ENCODE data around the gene NOL12.
A peak's percentile ranks its signal among the peaks of the same experiment; 100 is the strongest.
"Not testable (repeated sequence)": the region's sequence is repeated elsewhere in the genome, so short reads cannot be mapped to it uniquely, and the experiment has no call there.

NOL12 gene

DNA sequence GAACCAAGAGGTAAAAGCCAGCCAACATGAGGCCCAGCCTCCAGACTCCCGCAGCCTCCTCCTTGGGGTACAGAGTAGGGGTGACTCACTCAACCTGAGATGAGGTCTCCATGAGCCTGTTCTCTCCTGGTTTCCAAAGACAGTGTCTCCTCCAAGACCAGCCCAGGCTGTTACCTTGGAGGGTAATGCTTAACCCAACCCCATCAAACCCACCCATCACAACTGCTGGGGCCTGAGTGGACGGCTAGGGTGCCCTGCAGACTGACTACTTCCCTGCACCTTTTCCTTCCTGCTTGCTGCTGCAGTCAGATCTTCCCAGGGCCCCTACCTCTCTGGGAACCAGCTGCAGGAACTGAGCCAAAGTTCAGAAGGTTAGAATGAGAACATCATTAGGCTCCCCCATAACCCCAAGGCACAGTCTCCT, 5.1 kb upstream of the NOL12 start:
- DNase-seq, result no peak

DNA sequence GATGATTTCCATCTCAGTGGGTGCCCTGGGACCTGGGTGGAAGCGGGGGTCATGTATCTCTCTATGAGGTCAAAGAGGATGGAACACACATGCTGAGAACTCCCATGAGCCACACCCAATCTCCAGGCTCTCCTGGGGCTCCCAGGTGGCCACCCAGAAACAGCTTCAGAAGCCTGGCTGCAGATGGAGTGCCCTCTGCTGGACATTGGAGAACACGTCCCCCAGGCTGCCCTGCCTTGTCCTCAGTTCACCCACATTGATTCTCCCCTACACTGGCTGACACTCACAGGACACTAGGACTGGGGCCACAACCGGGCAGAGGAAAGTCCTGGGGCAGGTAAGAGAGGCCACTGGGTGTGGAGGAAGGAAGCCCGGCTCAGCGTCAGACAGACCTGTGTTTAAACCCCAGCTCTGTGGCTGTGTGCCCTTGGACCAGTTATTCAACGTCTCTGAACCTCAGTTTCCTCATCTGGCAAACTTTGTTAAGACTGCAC, 4.5 kb upstream of the NOL12 start:
- DNase-seq, result peak; percentile 47

DNA sequence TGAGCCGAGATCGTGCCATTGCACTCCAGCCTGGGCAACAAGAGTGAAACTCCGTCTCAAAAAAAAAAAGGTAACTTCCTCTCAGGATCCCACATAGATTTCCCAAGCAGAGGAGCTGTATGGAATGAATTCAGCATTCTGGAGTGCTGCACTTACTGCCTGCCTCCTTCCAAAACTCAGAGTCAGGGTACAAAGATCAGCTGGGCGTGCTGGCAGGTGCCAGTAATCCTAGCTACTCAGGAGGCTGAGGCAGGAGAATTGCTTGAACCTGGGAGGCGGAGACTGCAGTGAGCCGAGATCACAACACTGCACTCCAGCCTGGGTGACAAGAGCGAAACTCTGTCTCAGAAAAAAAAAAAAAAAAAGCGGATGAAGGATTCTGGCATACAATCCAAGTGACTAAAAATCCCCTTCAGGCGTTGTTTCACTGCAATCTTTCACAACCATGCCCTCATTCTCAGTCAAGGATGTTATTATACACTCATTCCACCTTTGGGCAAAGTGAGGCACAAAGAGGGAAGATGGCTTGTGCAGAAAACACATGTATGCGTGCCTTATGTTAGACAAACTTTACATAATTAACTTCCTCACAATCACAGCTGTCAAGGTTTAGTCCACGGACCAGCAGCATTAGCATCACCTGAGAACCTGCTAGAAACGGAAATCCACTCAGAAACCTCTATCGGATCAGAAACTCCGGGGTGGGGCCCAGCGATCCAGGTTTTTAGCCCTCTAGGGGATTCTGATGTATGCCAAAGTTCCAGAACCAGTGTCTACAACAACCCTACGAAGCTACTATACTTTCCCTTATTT, 1.1 kb upstream of the NOL12 start:
- DNase-seq, result no peak

DNA sequence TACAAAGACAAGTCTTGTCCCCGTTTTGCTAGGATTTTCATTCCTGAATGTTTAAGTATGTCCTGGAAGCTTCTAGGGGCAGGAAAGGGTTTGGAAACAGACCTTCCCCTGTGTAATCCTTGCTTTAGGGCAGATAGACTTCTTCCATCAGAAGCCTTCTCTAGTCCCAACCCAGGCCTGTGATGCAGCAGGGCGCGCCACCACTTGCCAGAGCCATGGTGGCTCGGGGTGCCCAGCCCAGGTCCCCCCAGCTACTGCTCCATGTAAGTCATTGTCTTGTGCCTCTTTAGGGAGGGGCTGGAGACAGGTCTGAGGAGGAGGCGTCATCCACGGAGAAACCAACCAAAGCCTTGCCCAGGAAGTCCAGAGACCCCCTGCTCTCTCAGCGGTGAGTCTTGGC, 4.3 kb downstream of the NOL12 start:
- no peak for DNase-seq

DNA sequence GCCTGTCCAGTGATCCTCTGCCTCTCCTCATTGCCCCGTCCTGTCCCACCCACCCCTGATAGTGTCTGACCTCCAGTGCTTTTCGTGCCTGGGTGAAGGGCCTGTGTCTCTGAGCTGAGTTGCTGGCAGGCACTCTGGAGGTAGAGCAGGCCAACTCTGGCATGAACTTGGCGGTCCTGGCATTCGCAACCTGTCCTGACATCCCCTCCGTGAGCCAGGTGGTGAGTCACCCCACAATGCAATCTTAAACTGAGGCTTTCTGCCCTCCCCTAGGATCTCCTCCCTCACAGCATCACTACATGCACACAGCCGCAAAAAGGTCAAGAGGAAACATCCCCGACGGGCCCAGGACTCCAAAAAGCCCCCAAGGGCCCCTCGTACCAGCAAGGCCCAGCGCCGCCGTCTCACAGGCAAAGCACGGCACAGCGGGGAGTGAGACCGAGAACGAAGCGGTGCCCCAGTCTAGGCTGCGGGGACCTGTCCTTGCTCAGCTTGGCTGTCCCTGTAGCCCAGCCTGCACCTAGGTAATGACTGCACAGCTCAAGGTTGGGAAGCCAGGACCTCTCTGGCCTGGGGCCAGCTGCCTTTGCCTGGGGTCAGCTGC, 4.9 kb downstream of the NOL12 start:
- no peak for DNase-seq

DNA sequence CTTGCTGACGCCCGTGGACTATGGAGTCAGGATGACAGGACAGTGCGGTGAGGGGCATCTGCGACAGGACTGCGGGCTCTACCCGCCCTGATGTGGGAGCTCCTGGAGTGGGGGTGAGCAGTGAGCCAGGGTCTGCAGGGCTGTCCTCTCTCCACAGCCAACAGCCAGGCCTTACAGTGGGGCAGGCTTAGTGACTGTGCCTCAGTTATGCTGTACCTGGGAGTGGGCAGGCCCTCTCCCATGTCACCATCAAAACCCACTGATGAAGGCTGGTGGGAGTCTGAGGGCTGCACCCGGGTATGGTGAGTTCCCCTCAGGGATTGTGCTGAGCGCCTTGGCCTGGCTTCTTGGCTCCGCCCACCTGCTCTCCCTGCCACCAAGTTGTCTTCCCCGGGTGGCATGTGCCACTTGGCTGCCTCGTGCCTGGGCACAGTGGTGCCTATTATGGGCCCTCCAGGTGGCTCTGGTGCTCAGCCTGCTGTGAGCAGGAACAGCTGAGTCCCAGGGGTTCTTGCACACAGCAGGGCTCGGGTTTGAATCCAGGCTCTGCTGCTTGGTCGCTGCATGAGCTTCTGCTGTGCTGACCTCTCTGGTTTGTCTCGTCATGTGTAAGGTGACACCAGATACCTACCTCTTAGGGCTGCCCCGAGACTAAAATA, 6.6 kb downstream of the NOL12 start:
- DNase-seq, result no peak

DNA sequence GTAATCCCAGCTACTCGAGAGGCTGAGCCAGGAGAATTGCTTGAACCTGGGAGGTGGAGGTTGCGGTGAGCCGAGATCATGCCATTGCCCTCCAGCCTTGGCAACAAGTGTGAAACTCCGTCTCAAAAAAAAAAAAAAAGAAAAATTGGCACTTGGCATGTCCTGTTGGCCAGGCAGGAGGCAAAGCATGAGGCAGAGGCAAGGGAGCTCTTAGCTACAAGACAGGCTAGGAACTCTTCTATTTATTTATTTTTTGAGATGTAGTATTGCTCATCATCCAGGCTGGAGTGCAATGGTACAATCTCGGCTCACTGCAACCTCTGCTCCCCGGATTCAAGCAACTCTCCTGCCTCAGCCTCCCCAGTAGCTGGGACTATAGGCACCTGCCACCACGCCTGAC, 8.0 kb downstream of the NOL12 start:
- not testable (repeated sequence) for DNase-seq

DNA sequence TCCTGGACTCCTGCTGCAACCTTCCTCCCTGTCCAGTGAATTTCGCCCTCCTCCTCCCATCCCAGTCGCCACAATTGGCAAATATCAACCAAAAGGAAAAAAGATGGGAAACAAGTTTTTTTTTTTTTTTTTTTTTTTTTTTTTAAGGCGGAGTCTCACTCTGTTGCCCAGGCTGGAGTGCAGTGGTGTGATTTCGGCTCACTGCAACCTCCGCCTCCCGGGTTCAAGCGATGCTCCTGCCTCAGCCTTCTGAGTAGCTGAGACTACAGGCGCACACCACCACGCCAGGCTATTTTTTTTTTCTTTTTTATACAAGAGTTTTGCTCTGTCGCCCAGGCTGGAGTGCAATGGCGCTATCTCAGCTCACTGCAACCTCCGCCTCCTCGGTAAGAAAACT, 10.1 kb downstream of the NOL12 start:
- not testable (repeated sequence) for DNase-seq

DNA sequence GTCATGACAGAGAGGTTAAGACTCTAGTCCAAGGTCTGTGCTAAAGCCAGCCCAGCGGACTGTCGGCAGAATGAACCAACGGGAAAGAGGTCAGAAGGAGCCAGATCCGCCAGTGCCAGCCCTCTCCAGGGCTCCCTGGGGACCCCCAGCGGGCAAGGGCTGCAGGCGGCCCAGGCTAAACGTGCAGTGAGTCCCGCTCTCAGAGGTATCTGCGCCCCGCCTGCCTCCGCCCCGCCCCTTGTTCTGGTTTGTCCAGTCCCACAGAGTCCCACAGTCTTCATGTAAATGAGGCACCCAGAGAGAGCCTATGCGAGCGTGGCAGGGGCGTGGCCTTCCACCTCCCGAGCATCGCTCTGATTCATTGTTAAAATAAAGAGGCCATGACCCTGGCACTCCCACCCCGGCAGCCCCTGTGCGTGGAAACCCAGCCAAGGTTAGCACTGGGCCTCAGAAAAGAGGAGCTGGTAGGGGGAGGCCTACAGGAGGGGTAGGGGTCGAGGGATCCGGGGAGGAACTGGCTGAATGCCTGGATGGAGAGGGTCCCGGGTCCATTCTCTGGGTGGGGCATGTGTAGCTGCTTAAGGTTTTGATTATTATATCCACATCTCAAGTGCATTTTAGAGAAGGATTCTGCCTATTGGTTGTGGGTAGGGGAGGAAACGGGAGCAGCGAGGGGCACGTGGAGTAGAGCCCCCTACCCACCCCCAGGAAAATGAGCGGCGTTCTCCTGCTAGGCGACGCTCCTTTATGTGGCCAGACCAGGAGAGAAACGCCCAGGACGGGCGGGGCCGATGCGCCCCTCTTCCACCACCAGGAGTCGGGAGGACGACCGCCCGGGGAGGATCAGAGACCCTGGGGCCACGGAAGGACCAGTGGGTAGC, 10.8 kb downstream of the NOL12 start, which contains the start of gene TRIOBP:
TRIOBP (plus strand) TSS at position 392 of the 881 bp plus-strand sequence. CDS start 4,318 bp downstream, outside the sequence.
- peak; percentile 97 for DNase-seq

DNA sequence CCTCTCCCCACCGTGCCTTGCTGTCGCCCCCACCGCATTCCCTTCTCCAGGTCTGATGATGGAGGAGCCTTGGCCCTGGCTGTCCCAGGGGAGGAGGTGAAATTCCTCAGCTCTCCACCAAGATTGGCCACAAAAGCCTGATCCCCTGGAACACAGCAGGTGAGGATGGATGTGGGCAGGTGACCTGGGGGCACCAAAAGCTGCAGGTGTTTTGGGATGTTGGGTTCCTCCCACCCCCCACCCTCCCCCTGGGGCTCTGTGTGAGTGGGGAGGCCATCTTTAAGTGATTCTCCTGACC, 11.3 kb downstream of the NOL12 start:
- DNase-seq, result no peak

DNA sequence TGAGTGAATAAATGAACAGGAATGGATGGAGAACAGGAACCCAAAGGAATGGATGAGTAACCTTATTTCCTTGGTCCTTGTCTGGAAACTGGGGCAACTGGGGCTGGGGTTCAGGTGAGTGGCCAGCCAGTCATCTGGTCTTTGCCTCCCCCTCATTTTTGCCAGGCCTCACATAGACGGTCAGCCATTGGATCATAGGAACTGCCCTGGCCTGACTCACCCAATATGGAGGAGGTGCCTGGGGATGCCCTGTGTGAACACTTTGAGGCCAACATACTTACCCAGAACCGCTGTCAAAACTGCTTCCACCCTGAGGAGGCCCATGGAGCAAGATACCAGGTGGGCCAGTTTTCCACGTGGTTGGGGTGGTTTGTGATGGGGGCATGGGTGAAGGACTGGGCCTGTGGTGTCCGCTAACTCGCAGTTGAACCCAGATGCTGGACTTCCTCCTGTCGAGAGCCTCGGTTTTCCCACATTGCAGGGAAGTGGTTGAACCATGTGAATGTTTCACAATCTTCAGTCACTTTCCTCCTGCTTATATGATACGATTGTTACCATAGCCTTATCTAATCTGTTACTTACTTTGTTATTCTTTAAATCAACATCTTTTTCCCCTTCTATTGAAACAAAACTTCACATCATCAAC, 15.1 kb downstream of the NOL12 start:
- no peak for DNase-seq

DNA sequence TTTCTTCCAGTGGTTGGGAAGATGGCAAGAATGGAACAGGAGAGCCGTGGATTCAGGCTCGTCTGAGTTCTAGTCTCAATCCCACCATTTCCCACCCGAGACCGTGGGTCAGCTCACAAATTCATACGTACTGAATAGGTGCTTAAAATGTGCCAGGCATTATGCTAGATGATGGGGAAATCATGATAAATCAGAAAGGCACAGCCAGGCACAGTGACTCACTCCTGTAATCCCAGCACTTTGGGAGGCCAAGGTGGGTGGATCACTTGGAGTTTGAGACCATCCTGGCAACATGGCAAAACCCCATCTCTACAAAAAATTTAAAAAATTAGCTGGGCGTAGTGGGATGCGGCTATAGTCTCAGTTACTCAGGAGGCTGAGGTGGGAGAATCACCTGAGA, 17.8 kb downstream of the NOL12 start:
- no peak for DNase-seq

DNA sequence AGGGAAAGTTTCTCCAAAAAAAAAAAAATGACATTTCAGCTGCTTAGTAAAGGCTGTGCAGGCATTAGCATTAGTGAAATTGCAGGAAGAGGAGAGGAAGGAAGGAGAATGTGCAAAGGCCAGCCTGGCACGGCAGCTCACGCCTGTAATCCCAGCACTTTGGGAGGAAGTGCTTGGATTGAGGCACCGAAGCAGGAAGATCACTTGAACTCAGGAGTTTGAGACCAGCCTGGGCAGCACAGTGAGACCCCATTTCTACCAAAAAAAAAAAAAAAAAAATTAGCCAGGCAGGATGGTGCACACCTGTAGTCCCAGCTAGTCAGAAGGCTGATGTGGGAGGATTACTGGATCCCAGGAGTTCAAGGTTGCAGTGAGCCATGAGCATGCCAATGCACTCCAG, 18.5 kb downstream of the NOL12 start:
- DNase-seq, result no peak

DNA sequence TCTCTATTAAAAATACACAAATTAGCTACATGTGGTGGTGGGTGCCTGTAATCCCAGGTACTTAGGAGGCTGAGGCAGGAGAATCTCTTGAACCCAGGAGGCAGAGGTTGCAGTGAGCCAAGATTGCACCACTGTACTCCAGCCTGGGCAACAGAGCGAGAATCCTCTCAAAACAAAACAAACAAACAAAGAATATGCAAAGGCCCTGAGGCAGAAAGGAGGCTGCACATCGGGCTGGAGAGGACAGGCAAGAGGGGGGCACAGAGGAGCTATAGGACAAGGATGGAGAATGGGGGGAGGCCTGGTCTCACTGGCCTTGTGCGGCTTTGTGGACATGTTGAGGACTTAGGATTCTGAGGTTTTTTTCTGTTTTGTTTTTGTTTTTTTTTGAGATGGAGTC, 19.1 kb downstream of the NOL12 start:
- no peak for DNase-seq

DNA sequence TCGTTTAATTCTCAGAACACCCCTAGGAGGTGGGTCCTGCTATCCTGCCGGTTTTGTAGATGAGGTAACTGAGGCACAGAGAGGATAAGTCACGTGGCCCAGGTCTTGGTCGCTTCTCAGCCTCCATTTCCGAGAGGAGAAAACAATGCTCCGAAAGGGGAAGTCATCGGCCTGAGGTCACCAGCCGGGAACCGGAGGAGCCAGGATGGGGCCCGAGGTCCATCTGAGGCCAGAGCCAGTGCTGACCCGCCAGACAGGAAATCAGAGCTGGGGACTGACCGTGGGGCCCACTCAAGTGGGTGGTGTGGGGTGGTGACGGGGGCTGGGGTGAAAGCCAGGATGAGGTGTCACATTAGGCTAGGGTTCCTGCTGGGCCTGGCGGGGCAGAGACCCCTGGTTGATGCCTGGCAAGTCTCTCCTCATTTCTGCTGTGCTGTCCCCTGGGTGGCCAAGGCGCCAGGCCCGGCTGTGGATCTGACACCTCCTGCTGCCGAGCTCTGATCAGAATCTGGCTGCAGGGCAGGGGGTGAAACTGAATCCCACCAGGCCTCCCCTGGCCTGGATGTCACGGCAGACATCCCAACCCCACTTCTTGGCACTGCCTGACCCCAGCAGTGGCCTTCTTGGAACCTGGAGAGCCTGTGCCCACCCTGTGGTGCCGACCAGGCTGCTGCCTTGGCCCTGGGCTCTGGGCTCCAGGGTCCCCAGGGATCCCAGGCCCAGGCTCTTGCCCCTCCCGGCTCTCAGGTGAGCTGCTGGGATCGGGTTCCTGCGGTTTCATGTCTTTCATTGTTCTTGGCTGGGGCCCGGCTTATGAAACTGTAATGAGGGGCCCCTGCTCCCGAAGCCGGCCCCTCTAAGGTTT, 22.7 kb downstream of the NOL12 start:
- no peak for DNase-seq

DNA sequence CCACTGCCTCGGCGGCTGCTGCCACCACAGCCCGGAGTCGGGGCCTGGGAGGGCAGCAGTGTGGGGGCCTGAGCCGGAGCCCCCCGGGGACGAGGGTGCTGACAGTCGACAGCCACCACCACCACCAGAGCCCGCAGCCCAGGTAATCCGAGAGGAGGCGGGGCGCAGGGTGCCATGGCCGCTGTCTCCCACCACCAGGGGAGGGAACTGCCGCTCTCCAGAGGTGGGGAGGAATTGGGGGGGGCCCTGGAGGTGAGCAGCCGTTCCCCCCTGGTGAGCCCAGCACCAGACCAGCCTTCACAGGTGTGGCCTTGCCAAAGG, 23.3 kb downstream of the NOL12 start:
- no peak for DNase-seq

DNA sequence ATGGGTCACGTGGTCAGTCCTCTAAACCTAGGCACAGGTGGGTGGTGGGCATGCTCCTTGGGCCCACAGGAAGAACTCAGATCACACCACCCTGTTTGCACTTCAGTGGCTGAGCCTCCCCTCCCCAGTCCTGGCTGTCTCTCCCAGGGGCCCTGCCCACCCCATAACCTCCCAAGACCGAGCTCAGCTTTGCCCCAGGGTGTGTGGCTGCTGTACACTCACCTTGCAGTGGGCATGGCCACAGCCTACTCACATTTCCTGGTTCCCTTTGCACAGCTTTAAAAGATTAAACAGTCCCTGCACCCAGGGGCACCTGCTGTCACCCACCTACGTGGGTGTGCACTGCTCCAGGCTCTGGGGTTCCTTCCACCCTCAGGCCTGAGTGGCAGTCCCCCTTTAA, 24.5 kb downstream of the NOL12 start:
- DNase-seq, result no peak

DNA sequence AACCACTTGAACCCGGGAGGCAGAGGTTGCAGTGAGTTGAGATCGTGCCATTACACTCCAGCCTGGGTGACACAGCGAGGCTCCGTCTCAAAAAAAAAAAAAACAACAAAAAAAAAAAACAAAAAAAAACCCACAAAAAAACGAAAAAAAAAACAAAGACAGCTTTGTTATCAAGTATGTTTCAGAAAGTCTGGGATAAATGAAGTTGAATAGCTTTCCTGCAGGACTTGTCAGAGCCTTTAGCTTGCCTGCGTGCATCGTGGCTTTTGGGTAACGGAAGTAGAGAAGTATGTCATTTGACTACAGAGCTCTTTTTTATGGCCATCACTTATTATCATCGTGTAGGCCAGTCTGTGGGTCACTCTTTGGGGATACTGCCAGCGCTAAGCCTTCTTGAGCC, 25.3 kb downstream of the NOL12 start:
- DNase-seq, result no peak

DNA sequence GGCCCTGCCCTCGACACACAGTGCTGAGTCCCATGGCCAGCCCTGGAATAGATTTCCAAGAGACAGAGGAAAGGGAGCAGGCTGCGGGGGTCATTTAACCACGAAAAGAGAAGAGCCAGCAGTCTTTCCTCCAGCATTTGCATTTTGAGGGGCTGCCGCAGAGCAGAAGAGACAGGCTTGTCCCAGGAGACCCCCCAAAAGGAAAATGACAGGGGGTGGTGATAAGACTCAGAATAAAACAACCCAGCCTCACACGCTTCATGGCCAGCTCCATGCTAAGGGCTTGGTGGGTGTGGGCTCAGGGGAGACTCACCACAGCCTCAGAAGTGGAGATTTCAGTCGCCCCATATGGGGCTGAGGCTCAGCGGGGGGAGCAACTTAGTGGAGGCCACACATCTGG, 27.6 kb downstream of the NOL12 start:
- DNase-seq, result no peak

DNA sequence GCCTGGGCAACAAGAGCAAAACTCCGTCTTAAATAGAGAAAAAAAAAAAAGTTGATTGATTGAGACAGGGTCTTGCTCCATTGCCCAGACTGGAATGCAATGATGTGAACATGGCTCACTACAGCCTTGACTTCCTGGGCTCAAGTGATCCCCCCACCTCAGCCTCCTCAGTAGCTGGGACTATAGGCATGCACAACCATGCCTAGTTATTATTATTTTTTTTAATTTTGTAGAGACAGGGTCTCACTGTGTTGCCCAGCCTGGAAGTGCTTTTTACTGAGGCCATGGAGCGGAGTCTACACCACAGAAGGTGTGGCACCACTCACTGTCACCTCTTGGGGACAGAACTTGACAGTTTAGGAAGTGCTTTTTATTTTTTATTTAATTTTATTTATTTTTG, 28.5 kb downstream of the NOL12 start:
- no peak for DNase-seq

DNA sequence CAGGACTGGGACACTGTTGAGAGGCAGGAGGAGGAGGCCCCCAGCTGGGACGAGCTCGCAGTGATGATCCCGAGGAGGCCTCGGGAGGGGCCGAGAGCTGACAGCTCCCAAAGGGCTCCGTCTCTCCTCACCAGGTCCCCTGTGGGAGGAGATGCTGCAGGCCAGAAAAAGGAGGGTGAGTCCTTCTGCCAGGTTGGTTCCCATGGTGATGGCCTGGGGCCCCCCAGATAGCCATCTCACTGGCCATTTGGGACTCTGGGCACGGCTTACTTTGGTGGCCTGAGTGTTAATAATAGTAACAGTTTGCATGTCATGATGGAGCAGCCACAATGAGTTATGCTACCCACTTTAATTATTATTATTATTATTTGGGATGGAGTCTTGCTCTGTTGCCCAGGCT, 29.6 kb downstream of the NOL12 start:
- no peak for DNase-seq

DNA sequence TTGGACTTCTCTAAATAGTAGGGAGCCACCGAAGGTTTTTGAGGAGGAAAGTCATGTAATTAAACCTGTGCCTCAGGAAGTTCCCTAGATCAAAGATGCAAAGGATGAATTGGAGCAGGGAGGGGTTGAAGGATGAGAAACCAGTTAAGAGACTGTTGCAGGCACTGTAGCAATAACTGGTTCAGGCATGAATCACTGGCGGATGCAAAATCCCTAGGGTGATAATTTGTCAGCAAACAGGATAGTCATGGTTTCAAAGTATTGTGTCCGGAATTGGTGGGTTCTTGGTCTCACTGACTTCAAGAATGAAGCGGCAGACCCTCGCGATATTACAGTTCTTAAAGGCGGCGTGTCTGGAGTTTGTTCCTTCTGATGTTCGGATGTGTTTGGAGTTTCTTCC, 30.6 kb downstream of the NOL12 start:
- DNase-seq, result no peak

Data from amniotic stem cell (primary cell).